NB4 (cell line): ENCODE results near the gene CHERP.

ENCODE experiments used
- DNase-seq: peaks from one replicate; pipeline ENCODE4 v3.0.0; 2010; ENCODE audit warnings: low read depth
- H3K4me3 ChIP-seq: one replicate; pipeline ENCODE4 v1.5.1; 2011; ENCODE audit warnings: mild to moderate bottlenecking, low read depth, low read length, moderate library complexity
- CTCF ChIP-seq: IDR thresholded peaks from one replicate; pipeline ENCODE4 v1.5.1; 2012; ENCODE audit warnings: low read depth, low read length
- MAX ChIP-seq: IDR thresholded peaks from 2 replicates; pipeline ENCODE4 v1.6.1; 2011; ENCODE audit warnings: low read depth, low read length
- MYC ChIP-seq: IDR thresholded peaks from 2 replicates; pipeline ENCODE4 v1.6.1; 2011; ENCODE audit warnings: low read depth, low read length
- POLR2A ChIP-seq: IDR thresholded peaks from 2 replicates; pipeline ENCODE4 v1.6.1; 2011; ENCODE audit warnings: mild to moderate bottlenecking; ENCODE audit not compliant: insufficient read length; ENCODE audit errors: extremely low read depth

Gene CHERP

GRCh38 chr19:16522559-16523377 lies 19.5 kb downstream of the CHERP start:
- no peak overlapping the region for H3K4me3 ChIP-seq
- TF ChIP-seq MYC = no peak
- no peak for TF ChIP-seq MAX
- no peak for TF ChIP-seq CTCF
- no peak for TF ChIP-seq POLR2A
- no peak for DNase-seq

- H3K4me3 ChIP-seq = no peak overlapping the region
- no peak for TF ChIP-seq MYC
- no peak for TF ChIP-seq CTCF
- no peak for TF ChIP-seq POLR2A
- no peak for TF ChIP-seq MAX
- no peak for DNase-seq
Observed at GRCh38 chr19:16521715-16522289, 20.4 kb downstream of the CHERP start.

- TF ChIP-seq MYC (no peak), POLR2A (no peak), CTCF (no peak), MAX (no peak)
- no peak for DNase-seq
Observed at GRCh38 chr19:16520986-16521624, 21.1 kb downstream of the CHERP start.

GRCh38 chr19:16520074-16520973 lies 21.9 kb downstream of the CHERP start:
- no peak for TF ChIP-seq MYC
- no peak for TF ChIP-seq CTCF
- no peak for TF ChIP-seq MAX
- TF ChIP-seq POLR2A = no peak
- DNase-seq = no peak
- H3K4me3 ChIP-seq = no peak overlapping the region

More at GRCh38 chr19:16520986-16521624, 21.1 kb downstream of the CHERP start:
- no peak overlapping the region for H3K4me3 ChIP-seq

- TF ChIP-seq POLR2A (no peak), MYC (no peak), MAX (no peak), CTCF (no peak)
- DNase-seq = no peak
- H3K4me3 ChIP-seq = no peak overlapping the region
Observed at GRCh38 chr19:16519230-16519687, 23.0 kb downstream of the CHERP start.
